Activated T-cell treated with anti-CD3 and anti-CD28 coated beads for 4 hours (primary cell): ENCODE data around the gene ZNF829.
A peak's percentile ranks its signal among the peaks of the same experiment; 100 is the strongest.

Source experiments
- DNase-seq: peaks from one replicate; pipeline ENCODE4 v3.0.0-alpha.2; 2020

Gene ZNF829

GRCh38 chr19:36915992-36916830, at the start of gene ZNF829, which contains the start of gene ZNF568:
TSS of gene ZNF829 (minus strand) at chr19:36916291. CDS start at chr19:36915167, 1,124 bp downstream.
TSS of gene ZNF568 (plus strand) at chr19:36916332. CDS start at chr19:36922771, 6,439 bp downstream.
- DNase-seq = peak; percentile 80

- no peak for DNase-seq
Observed at GRCh38 chr19:36963280-36963679, 47.2 kb upstream of the ZNF829 start.

DNA sequence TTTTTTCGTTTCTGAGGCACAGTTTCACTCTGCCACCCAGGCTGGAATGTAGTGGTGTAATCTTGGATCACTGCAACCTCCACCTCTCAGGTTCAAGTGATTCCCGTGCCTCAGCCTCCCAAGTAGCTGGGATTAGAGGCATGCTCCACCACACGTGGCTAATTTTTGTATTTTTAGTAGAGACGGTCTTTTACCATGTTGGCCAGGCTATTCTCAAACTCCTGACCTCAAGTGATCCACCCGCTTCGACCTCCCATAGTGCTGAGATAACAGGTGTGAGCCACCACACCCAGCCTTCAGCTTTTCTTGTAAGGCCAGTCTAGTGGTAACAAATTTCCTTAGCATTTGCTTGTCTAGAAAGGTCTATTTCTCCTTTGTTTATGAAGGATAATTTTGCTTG, 46.3 kb upstream of the ZNF829 start:
- DNase-seq = no peak

- DNase-seq = no peak
Observed at GRCh38 chr19:36950335-36951119, 34.4 kb upstream of the ZNF829 start.

- DNase-seq = no peak
Observed at GRCh38 chr19:36939153-36939552, 23.1 kb upstream of the ZNF829 start.

- no peak for DNase-seq
Observed at GRCh38 chr19:36931684-36932083, 15.6 kb upstream of the ZNF829 start.

- no peak for DNase-seq
Observed at GRCh38 chr19:36918090-36918489, 2.0 kb upstream of the ZNF829 start.

- no peak for DNase-seq
Observed at GRCh38 chr19:36916991-36917390, 900 bp upstream of the ZNF829 start.

- no peak for DNase-seq
Observed at GRCh38 chr19:36898422-36898821, 17.7 kb downstream of the ZNF829 start.

GRCh38 chr19:36894849-36895383, 21.2 kb downstream of the ZNF829 start:
- no peak for DNase-seq

- no peak for DNase-seq
Observed at GRCh38 chr19:36891768-36892357, 24.2 kb downstream of the ZNF829 start.

- no peak for DNase-seq
Observed at GRCh38 chr19:36876993-36877938, 38.8 kb downstream of the ZNF829 start.

DNA sequence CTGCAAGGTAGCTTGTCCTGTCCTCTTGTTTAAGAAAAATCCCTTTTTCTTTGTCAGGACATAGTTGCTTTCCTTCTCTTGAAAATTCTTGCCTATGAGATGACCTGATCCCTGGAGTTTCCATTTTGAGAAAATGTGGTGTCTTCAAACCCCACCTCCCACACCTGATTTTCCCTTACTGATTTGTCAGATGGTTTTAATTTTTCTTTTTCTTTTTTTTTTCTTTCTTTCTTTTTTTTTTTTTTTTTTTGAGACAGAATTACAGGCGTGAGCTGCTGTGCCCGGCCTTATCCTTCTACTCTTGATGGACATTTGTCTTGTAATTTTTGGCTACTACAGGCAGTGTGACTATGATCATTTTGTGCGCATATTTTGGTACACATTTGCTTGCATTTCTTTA, 64.2 kb downstream of the ZNF829 start:
- DNase-seq = no peak

- DNase-seq = peak; percentile 74
Observed at GRCh38 chr19:36850559-36851442, 65.3 kb downstream of the ZNF829 start, which contains the start of gene ZNF345. TSS of gene ZNF345 (plus strand) at chr19:36850876. CDS start at chr19:36876831, 25,955 bp downstream.

GRCh38 chr19:36849701-36850558, 66.2 kb downstream of the ZNF829 start:
- DNase-seq = peak; percentile 78

DNA sequence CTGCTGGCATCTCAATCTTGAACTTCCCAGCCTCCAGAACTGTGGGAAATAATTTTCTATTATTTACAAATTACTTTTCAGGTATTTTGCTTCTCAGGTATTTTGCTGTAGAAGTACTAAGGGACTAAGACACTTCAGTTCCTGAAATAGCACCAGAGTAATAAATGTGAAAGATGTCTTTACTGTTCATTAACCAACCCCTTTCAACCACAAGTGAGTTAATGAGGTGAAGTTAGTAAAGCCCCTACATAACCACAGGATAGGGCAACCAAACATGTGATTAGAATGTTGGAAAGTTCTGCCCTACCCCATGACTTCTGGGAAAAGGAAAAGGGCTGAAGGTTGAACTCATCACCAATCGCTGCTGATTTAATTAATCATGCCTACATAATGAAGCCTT, 68.1 kb downstream of the ZNF829 start:
- DNase-seq = no peak

- no peak for DNase-seq
Observed at GRCh38 chr19:36838784-36839324, 77.2 kb downstream of the ZNF829 start.
